Activated CD8-positive, alpha-beta memory T cell treated with anti-CD3 and anti-CD28 coated beads, Interleukin-2, amount 50 U/mL, for 4 hours (primary cell): Measurements from ENCODE around the gene DIS3L2.

Source experiments
- DNase-seq: peaks from one replicate; pipeline ENCODE4 v3.0.0-alpha.2; 2020

Gene DIS3L2

DNA sequence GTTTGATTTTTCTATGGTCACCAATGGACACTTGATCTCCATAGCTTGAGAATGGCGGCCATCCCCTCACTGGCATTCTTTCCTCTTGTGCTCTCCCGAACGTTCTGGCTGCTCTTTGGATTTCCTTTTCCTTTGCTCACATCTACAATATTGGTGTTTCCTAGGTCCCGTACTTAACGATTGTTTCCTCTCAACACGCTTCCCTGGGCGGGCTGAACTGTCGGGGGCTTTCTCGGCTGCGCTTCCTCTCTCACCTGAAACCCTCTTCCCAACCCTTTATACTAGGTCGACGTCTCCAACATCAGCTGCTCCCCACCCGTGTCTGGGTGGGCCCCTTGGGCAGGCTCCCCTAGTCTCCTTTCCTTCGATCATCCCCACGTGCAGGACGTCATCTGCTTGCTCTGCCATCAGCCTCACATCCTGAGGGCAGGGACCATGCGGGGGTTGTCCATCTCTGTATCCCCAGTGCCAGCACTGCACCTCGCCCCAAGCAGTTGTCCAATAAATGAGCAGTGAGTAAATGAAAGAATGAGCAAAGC, 634 bp upstream of the DIS3L2 start:
- no peak for DNase-seq

DNA sequence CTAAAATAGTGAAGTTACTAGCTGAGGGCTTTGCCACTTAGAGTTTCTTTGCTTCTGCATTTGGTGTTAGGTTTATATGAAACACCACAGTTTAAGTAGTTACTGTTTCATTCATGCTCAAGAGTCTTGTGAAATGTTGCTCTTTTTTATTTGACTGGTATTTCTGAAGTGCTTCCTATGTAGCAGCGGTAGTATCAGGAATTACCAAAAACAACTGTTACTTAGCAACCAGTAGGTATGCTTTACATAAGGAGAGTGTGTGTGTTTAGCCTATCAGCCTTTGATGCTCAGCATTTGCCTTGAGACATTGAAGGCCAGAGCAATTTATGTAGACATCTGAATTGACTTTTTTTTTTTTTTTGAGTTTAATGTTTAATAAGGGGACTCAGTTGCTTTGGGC, 3.6 kb downstream of the DIS3L2 start:
- DNase-seq = no peak

DNA sequence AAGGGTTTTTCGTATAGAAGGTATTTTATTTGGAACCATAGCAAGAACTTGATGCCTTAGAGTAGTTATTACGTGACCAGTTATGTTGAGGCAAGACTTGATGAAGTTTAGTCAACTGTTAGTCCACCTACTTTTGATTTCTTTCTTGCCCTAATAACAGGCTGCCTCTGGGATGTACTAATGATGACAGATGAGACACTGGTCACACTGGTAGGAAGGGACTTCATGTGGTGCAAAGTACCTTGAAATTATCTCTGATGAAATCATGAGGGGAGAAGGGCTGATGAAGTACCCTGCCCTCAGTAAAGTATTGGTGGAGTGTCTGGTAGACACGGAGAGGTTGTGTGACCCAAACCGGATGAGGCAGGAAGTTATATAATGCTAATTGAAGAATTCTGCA, 5.4 kb downstream of the DIS3L2 start:
- DNase-seq = no peak

GRCh38 chr2:231968820-231969219, 7.3 kb downstream of the DIS3L2 start:
- DNase-seq = no peak

- DNase-seq = no peak
Observed at GRCh38 chr2:231970461-231970860, 8.9 kb downstream of the DIS3L2 start.

GRCh38 chr2:231975001-231975400, 13.5 kb downstream of the DIS3L2 start:
- DNase-seq = no peak

DNA sequence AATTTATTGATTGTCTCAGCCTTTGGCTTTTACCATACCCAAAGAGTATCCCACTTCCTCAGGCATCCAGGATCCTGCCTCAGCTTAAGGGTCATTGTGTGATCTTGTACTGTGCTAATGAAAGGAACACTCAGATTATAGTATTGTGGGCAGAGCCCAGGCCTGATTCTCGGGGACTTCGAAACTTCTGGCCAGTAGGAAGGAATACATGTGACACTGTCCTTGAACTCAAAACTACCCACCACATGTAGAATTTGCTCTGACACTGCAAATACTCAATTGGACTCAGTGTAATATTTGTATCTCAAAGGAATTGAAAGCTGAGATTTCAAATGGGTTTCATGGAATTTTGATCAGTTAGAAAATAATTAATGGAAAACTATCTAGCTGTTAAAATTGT, 15.9 kb downstream of the DIS3L2 start:
- no peak for DNase-seq

DNA sequence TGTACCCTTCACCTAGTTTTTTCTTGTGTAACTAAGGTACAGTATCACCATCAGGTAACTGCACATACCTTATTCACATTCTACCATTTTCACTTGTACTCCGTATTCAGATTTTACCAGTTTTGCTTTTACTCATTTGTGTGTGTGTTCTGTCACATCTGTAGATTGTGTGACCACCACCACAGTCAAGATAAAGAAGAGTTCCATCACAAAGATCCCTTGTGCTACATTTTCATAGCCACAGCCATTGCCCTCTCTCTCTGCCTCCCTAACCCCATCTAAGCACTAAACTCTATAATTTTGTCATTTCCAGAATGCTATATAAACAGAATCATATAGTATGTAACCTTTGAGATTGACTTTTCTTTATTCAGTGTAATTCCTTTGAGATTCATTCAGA, 23.5 kb downstream of the DIS3L2 start:
- DNase-seq = no peak

DNA sequence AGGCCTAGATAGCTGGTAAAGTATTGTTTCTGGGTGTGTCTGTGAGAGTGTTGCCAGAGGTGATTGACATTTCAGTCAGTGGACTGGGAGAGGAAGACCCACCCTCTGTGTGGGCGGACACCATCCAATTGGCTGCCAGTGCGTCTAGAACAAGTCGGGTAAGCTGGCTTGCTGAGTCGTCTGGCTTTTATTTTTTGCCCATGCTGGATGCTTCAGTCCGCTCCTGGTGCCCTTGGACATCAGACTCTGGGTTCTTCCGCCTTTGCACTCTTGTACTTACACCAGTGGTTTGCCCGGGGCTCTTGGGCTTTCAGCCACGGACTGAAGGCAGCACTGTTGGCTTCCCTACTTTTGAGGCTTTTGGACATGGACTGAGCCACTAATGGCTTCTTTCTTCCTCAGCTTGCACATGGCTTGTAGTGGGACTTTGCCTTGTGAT, 24.3 kb downstream of the DIS3L2 start:
- no peak for DNase-seq

- no peak for DNase-seq
Observed at GRCh38 chr2:231987124-231987727, 25.7 kb downstream of the DIS3L2 start.

- DNase-seq = no peak
Observed at GRCh38 chr2:231988179-231988866, 26.8 kb downstream of the DIS3L2 start.

- no peak for DNase-seq
Observed at GRCh38 chr2:231991664-231992063, 30.2 kb downstream of the DIS3L2 start.

GRCh38 chr2:231992888-231993287, 31.4 kb downstream of the DIS3L2 start:
- no peak for DNase-seq

DNA sequence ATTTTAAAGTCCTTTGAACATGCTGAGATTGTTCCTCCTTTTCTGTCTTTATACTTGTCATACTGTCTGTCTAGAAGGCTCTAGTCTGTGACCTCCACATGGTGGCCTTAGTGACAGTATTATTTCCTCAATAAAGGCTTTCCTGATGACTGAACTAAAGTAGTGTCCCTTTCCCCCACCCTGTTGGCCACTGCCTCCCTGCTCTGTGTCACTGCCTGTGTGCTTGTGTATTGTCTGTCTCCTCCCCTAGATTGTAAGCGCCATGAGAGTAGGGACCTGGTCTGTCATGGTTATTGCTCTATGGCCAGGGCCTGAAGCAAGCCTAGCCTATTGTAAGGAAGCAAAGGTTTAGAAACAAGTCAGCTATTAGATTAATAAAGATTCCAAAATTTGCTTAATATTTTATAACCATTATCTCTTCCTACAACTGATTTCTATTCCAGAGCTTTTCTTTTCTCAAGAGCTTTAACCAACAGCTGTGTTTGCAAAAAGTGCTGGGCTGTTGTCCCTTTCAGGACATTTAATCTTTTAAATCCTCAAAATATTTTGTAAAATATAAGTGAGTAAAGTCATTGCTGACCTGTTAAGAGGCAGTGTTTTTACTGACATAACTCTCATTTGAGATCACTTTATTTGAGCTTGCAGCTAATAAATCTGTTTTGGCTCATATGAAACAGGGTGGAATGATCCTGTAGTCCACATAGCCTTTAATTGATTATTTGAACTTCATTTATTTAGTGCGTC, 35.5 kb downstream of the DIS3L2 start:
- DNase-seq = no peak

DNA sequence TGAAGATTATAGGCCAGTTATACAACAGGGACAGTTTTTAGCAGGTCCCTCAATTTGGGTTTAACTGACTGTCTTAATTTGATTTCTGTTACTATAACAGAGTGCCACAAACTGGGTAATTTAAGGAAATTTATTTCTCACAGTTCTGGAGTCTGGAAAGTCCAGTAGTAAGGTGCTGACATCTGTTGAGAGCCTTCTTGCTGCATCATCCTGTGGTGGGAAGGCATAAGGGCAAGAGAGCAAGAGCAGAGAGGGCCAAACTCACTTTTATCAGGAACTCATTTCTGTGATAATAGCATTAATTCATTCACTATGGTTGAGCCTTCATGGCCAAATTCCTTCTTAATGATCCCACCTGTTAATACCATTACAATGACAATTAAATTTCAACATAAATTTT, 36.5 kb downstream of the DIS3L2 start:
- no peak for DNase-seq

- DNase-seq = no peak
Observed at GRCh38 chr2:232000439-232000838, 38.9 kb downstream of the DIS3L2 start.

- DNase-seq = no peak
Observed at GRCh38 chr2:232001073-232001472, 39.6 kb downstream of the DIS3L2 start.

DNA sequence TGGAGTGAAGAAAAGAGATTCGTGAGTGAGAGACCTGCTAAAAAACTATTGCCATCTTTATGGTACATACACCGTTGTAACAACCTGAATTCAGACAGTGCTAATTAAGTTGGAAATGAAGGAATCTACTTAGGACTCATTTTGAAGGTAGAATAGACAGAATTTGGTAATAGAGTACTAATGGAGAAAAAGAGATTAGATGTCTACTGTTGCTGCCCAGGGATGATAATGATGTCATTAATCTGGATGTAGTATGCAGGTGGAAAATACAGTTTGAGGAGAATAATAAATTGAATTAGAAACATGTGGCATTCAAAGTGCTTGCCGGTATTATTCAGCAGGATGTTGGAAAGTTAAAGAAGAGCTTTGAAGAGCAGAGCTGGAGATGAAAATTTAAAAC, 44.7 kb downstream of the DIS3L2 start:
- no peak for DNase-seq

- no peak for DNase-seq
Observed at GRCh38 chr2:232008907-232009638, 47.6 kb downstream of the DIS3L2 start.

DNA sequence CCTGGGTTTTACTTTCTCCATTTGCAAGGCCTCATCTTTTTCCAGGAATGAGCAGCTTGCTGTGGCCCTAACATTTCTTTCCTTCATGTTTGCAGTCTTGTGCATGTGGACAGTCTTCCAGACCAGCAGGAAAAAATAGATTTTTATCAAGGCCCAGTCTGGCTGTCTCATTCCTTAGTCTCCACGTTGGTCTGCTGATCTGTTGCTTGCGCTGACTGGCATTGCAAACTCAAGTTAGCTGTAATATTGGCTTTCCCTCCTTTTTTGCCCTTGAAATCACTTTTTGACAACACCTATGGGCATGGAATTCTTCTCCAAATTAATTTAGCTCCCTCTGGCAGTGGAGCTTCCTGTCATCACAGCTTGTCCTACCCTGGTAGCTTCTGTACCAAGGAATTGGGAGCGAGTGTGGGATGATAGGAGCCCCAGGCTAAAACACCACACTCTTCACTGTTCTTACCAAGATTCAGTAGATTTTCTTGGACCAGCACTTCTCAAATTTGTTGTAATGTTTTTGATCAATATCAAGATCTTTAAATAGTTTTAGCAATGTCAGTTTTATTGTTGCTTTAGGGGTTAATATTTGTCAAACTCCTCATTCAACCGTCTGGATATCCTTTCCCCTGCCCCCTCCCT, 48.2 kb downstream of the DIS3L2 start:
- no peak for DNase-seq

- DNase-seq = no peak
Observed at GRCh38 chr2:232013701-232014353, 52.3 kb downstream of the DIS3L2 start.

- no peak for DNase-seq
Observed at GRCh38 chr2:232014681-232015080, 53.2 kb downstream of the DIS3L2 start.
